HG02759 (cell line): ENCODE results near the gene MYOM1.
"Not testable (repeated sequence)": the region's sequence is repeated elsewhere in the genome, so short reads cannot be mapped to it uniquely, and the experiment has no call there.

Experiments used
- ATAC-seq: cut with Tn5 transposase; IDR thresholded peaks from one replicate; pipeline ENCODE4 v1.9.1; 2021; ENCODE audit warnings: mild to moderate bottlenecking, moderate library complexity; ENCODE audit not compliant: unreplicated experiment

Gene MYOM1

DNA sequence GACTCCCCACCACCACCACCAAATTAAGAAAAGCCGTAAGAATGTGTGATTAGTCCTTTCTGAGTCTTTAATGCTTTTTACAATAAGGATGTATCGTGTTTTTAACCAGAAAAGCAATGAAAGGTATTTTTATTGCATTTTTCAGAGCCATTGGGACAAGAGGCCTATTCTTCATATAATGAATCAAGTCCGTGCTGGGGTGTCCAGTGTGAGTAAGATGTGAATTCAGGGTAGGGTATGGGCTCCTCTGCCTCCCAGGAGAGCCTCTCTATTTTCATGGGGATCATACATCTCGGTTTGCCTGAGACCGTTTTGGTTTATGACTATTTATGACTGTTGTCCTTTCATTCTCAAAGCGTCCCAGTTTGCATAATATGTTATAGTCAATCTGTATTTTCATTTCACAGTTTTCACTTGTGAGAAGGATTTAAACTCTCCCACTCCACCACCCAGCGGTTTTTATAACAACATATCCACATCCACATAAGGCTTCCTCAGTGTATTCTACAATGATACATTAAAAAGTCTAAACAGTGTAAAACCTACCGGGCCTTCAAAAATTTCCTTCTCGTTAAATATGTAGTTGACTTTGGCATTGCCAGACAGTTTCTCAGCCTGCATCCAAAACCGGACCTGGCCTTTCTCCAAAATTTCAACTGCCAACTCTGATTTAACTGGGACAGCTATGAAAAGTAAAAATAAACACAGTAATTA, 126.0 kb downstream of the MYOM1 start:
- ATAC-seq = no peak

- no peak for ATAC-seq
Measured at GRCh38 chr18:3092727-3093126, 127.0 kb downstream of the MYOM1 start.

DNA sequence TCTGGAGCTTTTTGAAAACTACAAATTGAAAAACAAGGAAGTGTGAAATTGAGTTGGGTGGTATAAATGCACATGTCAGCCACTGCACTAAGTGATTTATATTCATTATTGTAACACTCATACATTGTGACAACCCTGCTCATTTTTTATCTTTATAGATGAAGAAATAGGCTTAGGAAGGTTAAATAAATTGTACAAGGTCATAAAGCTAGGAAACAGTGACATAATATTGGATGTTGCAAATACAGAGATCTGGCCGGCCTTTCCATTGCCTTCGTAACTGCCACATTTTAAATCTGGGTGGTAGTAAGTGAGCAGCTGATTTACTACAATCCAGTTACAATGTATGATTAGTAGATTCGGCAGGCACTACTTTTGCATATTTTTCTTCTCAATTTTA, 130.2 kb downstream of the MYOM1 start:
- ATAC-seq = no peak

- no peak for ATAC-seq
Measured at GRCh38 chr18:3088449-3088848, 131.3 kb downstream of the MYOM1 start.

DNA sequence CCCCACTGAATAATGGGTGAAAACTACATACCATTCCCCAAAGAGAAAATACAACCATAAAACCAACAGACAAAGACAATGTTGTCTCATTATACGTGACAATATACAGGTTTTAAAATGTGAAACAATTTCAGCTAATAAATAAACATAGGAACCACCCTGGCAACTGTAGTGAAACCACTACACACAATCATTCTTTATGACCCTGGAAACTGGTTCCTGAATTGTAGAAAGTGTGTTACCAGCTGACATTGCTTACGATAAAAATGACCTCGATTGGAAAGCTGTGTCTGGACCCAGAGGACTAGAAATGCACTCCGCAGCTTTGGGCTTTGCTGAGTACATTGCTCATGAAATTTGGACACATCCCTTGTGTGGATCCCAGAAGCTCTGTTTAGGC, 132.9 kb downstream of the MYOM1 start:
- ATAC-seq = no peak

DNA sequence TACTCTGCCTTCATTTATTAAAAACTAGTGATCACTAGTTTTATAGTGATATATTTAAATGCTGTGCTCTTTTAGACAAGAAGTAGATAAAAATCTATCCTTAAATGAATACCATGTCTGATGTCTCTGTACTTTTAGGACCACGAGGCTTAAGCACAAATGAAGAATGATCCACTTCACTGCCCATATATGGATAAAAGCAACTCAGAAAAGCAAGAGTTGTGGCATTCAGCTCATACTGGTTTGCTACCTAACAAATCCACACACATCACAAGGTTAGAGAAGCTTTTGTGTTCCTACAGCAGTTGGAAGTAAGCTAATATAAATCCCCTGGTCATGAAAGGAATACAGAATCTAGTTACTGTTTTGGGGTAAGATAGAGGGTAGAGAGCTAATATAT, 134.2 kb downstream of the MYOM1 start:
- no peak for ATAC-seq

DNA sequence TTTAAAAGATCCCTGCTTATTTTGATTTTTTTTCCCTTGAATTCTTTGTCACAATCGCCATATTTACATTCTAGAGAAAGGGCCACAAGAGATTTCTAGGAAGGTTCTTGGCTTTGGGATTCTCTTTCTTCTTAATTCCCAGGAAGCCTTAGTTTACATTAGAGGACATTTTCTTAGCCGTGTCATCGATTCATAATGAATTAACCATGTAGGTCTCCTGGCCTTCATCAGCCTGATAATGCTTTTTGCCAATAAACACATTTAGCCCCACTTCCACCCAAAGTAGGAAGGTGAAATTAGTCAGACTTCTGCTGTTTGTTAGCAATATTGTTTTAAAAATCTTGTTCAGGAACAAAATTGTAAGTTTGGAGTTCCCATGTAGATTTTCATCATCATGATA, 135.6 kb downstream of the MYOM1 start:
- no peak for ATAC-seq

GRCh38 chr18:3083766-3084165, 136.0 kb downstream of the MYOM1 start:
- no peak for ATAC-seq

GRCh38 chr18:3081584-3081991, 138.2 kb downstream of the MYOM1 start:
- ATAC-seq = no peak

DNA sequence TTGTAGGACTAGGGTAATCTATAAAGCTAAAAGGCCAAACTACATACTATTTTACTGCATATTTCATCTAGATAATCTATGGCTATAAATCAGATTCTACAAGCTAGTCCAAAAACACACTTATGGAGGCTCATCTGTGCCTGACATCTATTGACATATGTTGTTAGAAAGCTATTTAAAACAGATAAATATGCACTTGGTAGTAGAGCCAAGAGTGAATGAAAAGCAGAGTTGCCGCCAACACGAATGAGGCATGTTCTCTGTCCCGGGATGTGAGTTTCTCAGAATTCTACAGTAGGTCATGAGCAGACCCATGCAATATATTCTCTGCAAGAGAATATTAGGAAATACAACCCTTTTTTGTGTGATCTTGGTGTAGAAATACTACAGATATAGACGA, 140.1 kb downstream of the MYOM1 start:
- no peak for ATAC-seq

GRCh38 chr18:3075491-3075890, 144.3 kb downstream of the MYOM1 start:
- ATAC-seq = no peak

DNA sequence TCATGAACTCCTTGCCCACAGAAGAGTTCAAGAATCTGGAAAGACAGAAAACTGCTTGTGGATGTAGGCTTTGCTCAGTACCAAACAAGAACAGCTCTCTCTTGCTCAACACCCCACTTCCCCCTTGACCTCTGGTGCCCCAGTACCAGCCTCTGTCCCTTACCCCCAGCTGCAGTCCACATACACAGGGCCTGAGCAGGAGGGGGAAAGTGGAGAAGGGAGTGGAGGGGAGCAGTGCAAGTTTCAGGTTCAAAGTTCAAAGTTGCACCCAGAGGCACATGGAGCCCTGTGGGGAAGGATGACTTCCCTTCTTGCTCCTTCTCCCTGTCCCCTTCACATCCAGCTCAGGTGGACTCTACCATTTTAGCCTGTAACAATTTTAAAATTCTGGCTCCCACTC, 145.7 kb downstream of the MYOM1 start:
- ATAC-seq = no peak

DNA sequence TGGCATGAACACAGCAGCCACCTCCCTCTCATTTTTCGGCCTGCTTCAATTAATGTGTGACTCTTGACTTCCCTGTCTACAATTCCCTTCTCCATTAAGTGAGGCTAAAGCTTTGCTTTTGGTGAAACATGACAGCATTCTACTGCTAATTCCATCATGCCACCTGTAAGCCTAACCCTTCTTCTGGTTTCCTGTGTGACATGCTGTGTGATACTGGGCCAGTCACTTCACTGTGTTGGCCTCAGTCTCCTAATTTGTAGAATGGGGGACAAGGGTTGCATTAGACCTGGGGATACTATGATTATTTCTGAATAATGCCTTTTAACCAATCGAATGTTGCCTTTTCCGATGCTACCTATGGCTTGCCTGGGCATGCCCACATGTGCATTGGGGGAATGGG, 146.4 kb downstream of the MYOM1 start:
- not testable (repeated sequence) for ATAC-seq

GRCh38 chr18:3071676-3072075, 148.1 kb downstream of the MYOM1 start:
- ATAC-seq = no peak

DNA sequence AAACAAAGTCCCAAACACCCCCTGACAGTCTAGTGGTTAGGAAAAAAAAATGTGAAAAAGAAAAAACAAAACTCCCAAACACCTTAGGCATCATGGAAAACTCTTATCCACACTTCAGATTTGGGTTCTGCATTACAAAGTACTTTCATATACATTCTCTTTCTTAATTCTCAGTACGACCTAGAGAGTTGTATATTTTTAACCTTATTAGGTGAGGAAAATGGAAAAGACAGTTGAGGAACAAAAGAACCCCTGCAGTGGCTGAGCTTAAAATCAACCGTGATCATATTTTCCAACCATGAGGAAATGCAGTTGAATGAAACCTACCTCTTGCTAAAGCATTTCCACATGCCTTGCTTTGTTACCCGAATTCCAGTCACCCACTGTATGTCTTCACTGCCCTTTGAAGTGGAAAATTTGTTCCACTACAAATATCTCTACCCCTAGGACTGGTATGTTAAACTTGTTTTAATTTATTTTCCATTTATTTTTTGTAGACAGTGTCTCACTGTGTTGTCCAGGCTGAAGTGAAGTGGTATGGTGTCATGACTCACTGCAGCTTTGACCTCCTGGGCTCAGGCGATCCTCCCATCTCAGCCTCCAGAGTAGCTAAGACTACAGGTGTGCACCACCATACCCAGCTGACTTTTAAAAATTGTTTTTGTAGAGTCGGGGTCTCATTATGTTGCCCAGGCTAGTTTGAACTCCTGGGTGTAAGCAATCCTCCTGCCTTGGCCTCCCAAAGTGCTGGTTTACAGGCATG, 149.9 kb downstream of the MYOM1 start:
- no peak for ATAC-seq

GRCh38 chr18:3067722-3068121, 152.0 kb downstream of the MYOM1 start:
- ATAC-seq = no peak

DNA sequence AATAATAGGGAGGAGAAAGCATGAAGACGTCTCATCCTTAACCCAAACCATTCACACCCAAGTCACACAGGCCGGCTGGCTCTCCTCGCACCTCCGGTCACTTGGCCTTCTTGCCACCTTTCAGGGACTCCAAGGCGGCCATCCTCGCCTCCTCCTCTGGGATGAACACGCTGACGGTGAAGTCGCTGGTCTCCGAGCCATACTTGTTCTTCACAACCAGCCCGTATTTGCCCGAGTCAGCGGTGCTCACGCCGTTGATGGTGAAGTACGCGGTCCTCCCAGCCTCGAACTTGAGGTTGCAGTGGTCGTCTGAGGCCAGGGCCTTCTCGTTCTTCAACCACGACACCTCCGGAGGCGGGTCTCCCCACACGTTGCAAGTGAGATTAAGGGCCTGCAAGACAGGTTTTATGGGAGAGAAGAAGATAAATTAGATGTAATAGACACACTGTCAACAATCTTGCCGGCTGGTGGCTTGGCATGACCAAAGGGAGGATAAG, 152.6 kb downstream of the MYOM1 start:
- ATAC-seq = no peak

DNA sequence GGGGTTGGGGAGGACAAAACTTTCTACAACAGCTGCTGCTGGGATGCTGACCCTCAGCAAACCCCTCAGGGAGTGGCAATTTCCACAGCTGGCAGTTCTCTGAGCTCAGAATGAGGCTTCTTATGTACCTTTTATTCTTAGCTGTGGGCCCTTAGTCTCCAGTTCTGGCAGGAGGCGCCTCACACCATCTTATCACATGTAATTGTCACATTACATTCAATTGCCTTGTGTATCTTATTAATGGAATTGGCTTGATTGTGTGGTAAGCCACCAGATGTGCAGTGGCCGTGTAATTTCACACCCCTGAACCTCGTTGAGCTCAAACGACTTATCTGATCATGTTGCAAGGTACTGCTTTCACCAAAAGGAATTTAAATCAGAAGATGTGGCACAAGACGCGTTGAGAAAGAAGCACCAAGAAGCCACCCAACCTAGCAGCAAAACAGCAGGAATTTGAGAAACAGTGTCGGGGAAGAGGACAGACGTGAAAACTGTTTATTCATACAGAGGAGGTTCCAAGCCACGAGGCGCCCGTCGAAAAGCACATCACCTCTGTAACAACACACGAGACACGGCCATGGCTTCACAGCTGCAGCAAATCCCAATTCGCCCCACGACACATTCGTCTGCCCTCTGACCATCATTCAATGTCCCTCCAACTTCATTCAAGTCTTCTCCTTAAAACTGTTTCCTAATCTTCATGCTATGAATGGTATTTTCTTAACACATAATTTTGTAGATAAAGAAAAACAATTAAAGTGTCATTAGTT, 153.2 kb downstream of the MYOM1 start:
- ATAC-seq = no peak

- ATAC-seq = not testable (repeated sequence)
Measured at GRCh38 chr18:3063766-3064165, 156.0 kb downstream of the MYOM1 start.

- ATAC-seq = peak; percentile 58
Measured at GRCh38 chr18:3062798-3063680, 156.7 kb downstream of the MYOM1 start.
